HG03045 (cell line): ENCODE results near the gene SRC.

Experiments used
- ATAC-seq: cut with Tn5 transposase; IDR thresholded peaks from one replicate; pipeline ENCODE4 v1.9.1; 2021; ENCODE audit warnings: mild to moderate bottlenecking, moderate library complexity; ENCODE audit not compliant: unreplicated experiment

The SRC gene

GRCh38 chr20:37345339-37346235 lies at the start of gene SRC:
Gene SRC, plus strand, starts transcription at chr20:37346140. Its CDS starts 38,014 bp downstream, at chr20:37384154.
- ATAC-seq = no peak

- ATAC-seq = no peak
These were observed 49.6 kb upstream of the SRC start for GRCh38 chr20:37296371-37296770.

GRCh38 chr20:37297066-37297736 lies 48.7 kb upstream of the SRC start:
- ATAC-seq = no peak

GRCh38 chr20:37298190-37298939 lies 47.6 kb upstream of the SRC start:
- ATAC-seq = no peak

- ATAC-seq = no peak
These were observed 46.0 kb upstream of the SRC start for GRCh38 chr20:37299718-37300528.

GRCh38 chr20:37301120-37301519 lies 44.8 kb upstream of the SRC start:
- no peak for ATAC-seq

GRCh38 chr20:37301558-37301957 lies 44.4 kb upstream of the SRC start:
- no peak for ATAC-seq

- ATAC-seq = no peak
These were observed 43.0 kb upstream of the SRC start for GRCh38 chr20:37302981-37303380.

- ATAC-seq = no peak
These were observed 42.3 kb upstream of the SRC start for GRCh38 chr20:37303637-37304036.

GRCh38 chr20:37305079-37305478 lies 40.9 kb upstream of the SRC start:
- ATAC-seq = no peak

- no peak for ATAC-seq
These were observed 40.1 kb upstream of the SRC start for GRCh38 chr20:37305839-37306238.

- ATAC-seq = peak; percentile 87
These were observed 37.6 kb upstream of the SRC start for GRCh38 chr20:37308086-37309050.

- no peak for ATAC-seq
These were observed 36.6 kb upstream of the SRC start for GRCh38 chr20:37309290-37309689.

- ATAC-seq = no peak
These were observed 35.9 kb upstream of the SRC start for GRCh38 chr20:37309936-37310590.

- no peak for ATAC-seq
These were observed 35.0 kb upstream of the SRC start for GRCh38 chr20:37310951-37311350.

GRCh38 chr20:37311710-37312355 lies 34.1 kb upstream of the SRC start:
- no peak for ATAC-seq

GRCh38 chr20:37313546-37314091 lies 32.3 kb upstream of the SRC start:
- no peak for ATAC-seq

GRCh38 chr20:37314099-37314498 lies 31.8 kb upstream of the SRC start:
- ATAC-seq = no peak
